Ovary (tissue), 9 donors: ENCODE results near the gene BLOC1S4. TPM values are rescaled to one million over a fixed set of nuclear protein-coding genes. Genes with fewer than 3 reads are reported as not detected.
A peak's percentile ranks its signal among the peaks of the same experiment; 100 is the strongest.

Experiments used
- DNase-seq, 5 donors: peaks; one replicate each; pipeline ENCODE4 v3.0.0-alpha.2; 2019 to 2020
- H3K27ac ChIP-seq, 2 donors: fragments of 200-600 bp; one replicate each; pipeline versions ENCODE4 v1.5.1 to v1.8.0; 2019 to 2022
- H3K27me3 ChIP-seq: fragments of 200-600 bp; one replicate; pipeline ENCODE4 v1.8.0; 2022
- H3K36me3 ChIP-seq: fragments of 200-600 bp; sonication (generic); one replicate; pipeline ENCODE4 v1.5.1; 2019
- H3K4me1 ChIP-seq: one replicate; pipeline ENCODE4 v1.8.1; 2013; ENCODE audit warnings: mild to moderate bottlenecking, moderate library complexity; ENCODE audit not compliant: insufficient read depth
- H3K4me3 ChIP-seq: fragments of 200-600 bp; sonication (generic); one replicate; pipeline ENCODE4 v1.5.1; 2017
- H3K9me3 ChIP-seq, 2 donors: fragments of 200-600 bp in 1 of 2; sonication (generic) in 1 of 2; one replicate each; pipeline versions ENCODE4 v1.5.1 to v1.8.1; 2013 to 2019; ENCODE audit warnings: mild to moderate bottlenecking in 1 of 2, moderate library complexity in 1 of 2
- EP300 ChIP-seq: sonication (generic); formaldehyde crosslinking; IDR thresholded peaks from one replicate; pipeline ENCODE4 v1.6.1; 2017; ENCODE audit warnings: antibody characterized with exemption
- POLR2A ChIP-seq: fragments of 450-650 bp; IDR thresholded peaks from one replicate; pipeline ENCODE4 v1.6.1; 2017; ENCODE audit warnings: antibody characterized with exemption, mild to moderate bottlenecking, moderate library complexity
- WGBS, 3 donors: extraction: QIAGEN DNeasy Blood & Tissue Kit in 1 of 3; methylation state at CpG; one replicate each; pipeline versions ENCODE4 v1.1.5 to v1.1.7; 2013 to 2017; 5-methylcytosine and 5-hydroxymethylcytosine counted together
- intact Hi-C, 4 donors: fragments of 100-400 bp; cut with DNase I; formaldehyde crosslinking; loops; one replicate each; pipeline versions ENCODE4 v1.11.0 to v1.15.1; 2022 to 2023
- polyA plus RNA-seq, 2 donors: library from polyadenylated mRNA; stranded (reverse); fragments of 200-250 nt in 1 of 2; fragments of 350-450 nt in 1 of 2; fragmentation: Illumina TruSeq in 1 of 2; extraction: RNeasy Lipid Tissue Mini Kit (QIAGEN cat#74804) in 1 of 2; gene quantifications; one replicate each; pipeline ENCODE4 v1.2.3, GENCODE V29; 2013 to 2014
- total RNA-seq, 7 donors: library from RNA; depleted of rRNA in 2 of 7; stranded (reverse); fragments of >200 nt in 2 of 7; fragmentation: NEBNext Ultra II Directional in 3 of 7; extraction: Animal tissue kit (Norgen Biotek cat#: 25700) in 3 of 7; gene quantifications; one replicate each; pipeline versions ENCODE4 v1.1.0 to v1.2.4, GENCODE V29; 2016 to 2023
- TF ChIP-seq, protein P1 (sequence below), 3 donors: fragments of 450-650 bp in 2 of 3; fragments of 200-600 bp in 1 of 3; IDR thresholded peaks; one replicate each; pipeline versions ENCODE4 v1.5.1 to v1.8.0; 2016 to 2022; ENCODE audit warnings: antibody characterized with exemption in 3 of 3, mild to moderate bottlenecking in 1 of 3
- donor health status: DM: no; HTN: no; CAD: no; lungs with moderate emphysema.
- donor health status: DM: no; HTN: no; CAD: no.
- donor health status: Bipolar disorder and iron deficiency.
- donor health status: DM: yes; HTN: yes; CAD: no.
- donor health status: DM: no; HTN: no; CAD: no.
- donor health status: DM: yes; HTN: yes; CAD: no.

The BLOC1S4 gene
- total and polyA plus RNA-seq, 9 donors = 8.8 to 26.9 (median 16.9) TPM

DNA sequence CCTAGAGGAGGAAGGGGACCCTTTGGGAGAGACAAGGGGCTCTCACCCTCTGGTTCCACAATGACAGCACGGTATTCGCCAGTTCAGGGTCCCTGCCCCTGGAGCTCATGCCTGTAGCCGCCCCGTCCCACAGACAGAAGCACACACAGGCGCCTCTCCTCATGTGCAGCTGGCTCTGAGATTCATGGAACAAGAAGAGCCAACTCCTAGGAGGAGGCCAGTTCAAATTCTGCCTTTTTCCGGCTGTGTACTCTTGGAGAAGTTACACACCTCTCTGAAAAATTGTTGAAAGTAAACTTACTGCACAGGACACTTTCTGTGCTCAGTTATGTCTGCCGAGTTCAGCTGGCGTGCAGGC, 15.3 kb downstream of the BLOC1S4 start:
- TF ChIP-seq, protein P1, sequence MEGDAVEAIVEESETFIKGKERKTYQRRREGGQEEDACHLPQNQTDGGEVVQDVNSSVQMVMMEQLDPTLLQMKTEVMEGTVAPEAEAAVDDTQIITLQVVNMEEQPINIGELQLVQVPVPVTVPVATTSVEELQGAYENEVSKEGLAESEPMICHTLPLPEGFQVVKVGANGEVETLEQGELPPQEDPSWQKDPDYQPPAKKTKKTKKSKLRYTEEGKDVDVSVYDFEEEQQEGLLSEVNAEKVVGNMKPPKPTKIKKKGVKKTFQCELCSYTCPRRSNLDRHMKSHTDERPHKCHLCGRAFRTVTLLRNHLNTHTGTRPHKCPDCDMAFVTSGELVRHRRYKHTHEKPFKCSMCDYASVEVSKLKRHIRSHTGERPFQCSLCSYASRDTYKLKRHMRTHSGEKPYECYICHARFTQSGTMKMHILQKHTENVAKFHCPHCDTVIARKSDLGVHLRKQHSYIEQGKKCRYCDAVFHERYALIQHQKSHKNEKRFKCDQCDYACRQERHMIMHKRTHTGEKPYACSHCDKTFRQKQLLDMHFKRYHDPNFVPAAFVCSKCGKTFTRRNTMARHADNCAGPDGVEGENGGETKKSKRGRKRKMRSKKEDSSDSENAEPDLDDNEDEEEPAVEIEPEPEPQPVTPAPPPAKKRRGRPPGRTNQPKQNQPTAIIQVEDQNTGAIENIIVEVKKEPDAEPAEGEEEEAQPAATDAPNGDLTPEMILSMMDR (IDR thresholded peaks at IDR 0.05) = no peak
- TF ChIP-seq POLR2A (no peak), EP300 (no peak)
- DNase-seq = no peak
- H3K4me1 ChIP-seq = no peaks in the 10 kb centered on the region
- 93 to 97% (median 96%) methylated on average over 8 of the region's 8 CpGs for WGBS, 3 donors
- no peaks in the 10 kb centered on the region for H3K9me3 ChIP-seq
- H3K4me3 ChIP-seq = no peak overlapping the region
- intact Hi-C loops = no loop called here
- H3K27me3 ChIP-seq = no peaks in the 10 kb centered on the region
- H3K27ac ChIP-seq = no peak overlapping the region
- no peaks in the 10 kb centered on the region for H3K36me3 ChIP-seq

GRCh38 chr4:6731780-6732179, 15.8 kb downstream of the BLOC1S4 start:
- no peak for DNase-seq
- TF ChIP-seq, protein P1 (IDR thresholded peaks at IDR 0.05) = no peak
- no peak for TF ChIP-seq EP300
- no peak for TF ChIP-seq POLR2A
- Histone ChIP-seq H3K9me3 (no peaks in the 10 kb centered on the region), H3K4me3 (no peak overlapping the region), H3K4me1 (no peaks in the 10 kb centered on the region), H3K27ac (no peak overlapping the region), H3K36me3 (no peaks in the 10 kb centered on the region), H3K27me3 (no peaks in the 10 kb centered on the region)
- intact Hi-C loops = no loop called here
- 87 to 96% (median 90%) methylated on average over 6 of the region's 6 CpGs for WGBS, 3 donors

- Histone ChIP-seq H3K4me3 (no peak overlapping the region), H3K9me3 (no peaks in the 10 kb centered on the region), H3K36me3 (no peaks in the 10 kb centered on the region), H3K27me3 (no peaks in the 10 kb centered on the region), H3K27ac (no peak overlapping the region), H3K4me1 (no peaks in the 10 kb centered on the region)
- TF ChIP-seq EP300 = no peak
- TF ChIP-seq, protein P1 (IDR thresholded peaks at IDR 0.05) = no peak
- no peak for TF ChIP-seq POLR2A
- intact Hi-C loops = no loop called here
- DNase-seq = peak in 4 of 5 donors; percentile 64 to 73 (median 67)
- 62 to 63% (median 62%) methylated on average over 18 to 21 of the region's 21 CpGs for WGBS, 3 donors
These were observed 16.7 kb downstream of the BLOC1S4 start for GRCh38 chr4:6732441-6733357.

GRCh38 chr4:6733358-6734164, 17.6 kb downstream of the BLOC1S4 start:
- no peak for DNase-seq
- Histone ChIP-seq H3K27ac (no peak overlapping the region), H3K27me3 (no peaks in the 10 kb centered on the region), H3K9me3 (no peaks in the 10 kb centered on the region), H3K36me3 (no peaks in the 10 kb centered on the region), H3K4me1 (no peaks in the 10 kb centered on the region), H3K4me3 (no peak overlapping the region)
- intact Hi-C loops = no loop called here
- TF ChIP-seq, protein P1 (IDR thresholded peaks at IDR 0.05) = no peak
- no peak for TF ChIP-seq EP300
- no peak for TF ChIP-seq POLR2A
- 89 to 91% (median 91%) methylated on average over 27 of the region's 27 CpGs for WGBS, 3 donors
